ENCODE data around the gene YIPF1.
A peak's percentile ranks its signal among the peaks of the same experiment; 100 is the strongest.
"Not testable (repeated sequence)": the region's sequence is repeated elsewhere in the genome, so short reads cannot be mapped to it uniquely, and the experiment has no call there.

The YIPF1 gene

DNA sequence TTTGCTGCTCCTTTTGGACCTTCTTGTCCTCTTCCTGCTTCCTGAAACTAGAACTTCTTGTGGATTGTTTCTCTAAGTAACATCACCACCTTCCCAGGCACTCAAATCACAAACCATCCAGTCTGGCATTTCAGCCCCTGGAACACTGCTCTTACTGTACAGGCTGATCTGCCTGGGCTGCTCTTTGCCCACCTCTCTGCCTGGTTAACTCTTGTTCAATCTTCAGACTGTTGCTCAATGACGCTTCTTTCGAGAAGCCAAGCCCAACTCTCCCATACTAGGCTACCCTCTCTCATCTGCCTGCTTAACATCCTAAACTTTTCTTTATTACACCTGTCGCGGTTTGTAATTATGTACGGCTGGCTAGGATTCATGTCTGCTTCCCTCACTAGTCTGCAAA is 5.0 kb upstream of the YIPF1 start:
- DNase-seq (ENCODE audit: low spot score): no peak

DNA sequence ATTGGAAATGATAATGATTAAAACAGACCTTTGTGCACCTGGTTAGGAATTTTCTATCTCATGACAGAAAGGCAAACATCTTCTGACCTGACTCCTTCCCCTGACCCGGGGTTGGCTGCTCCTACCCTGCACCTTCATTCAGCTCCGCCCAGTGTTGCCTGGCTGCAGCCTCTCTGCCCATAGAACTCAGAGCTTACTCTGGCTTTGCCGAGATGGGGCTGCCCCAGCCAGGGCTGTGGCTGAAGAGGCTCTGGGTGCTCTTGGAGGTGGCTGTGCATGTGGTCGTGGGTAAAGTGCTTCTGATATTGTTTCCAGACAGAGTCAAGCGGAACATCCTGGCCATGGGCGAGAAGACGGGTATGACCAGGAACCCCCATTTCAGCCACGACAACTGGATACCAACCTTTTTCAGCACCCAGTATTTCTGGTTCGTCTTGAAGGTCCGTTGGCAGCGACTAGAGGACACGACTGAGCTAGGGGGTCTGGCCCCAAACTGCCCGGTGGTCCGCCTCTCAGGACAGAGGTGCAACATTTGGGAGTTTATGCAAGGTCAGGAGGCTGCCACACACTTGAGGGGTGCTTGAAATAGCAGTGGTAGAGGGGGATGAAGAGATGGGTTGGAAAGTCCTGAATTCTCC is 4.5 kb upstream of the YIPF1 start, which contains the start of gene DIO1:
Gene DIO1 (plus strand): TSS at position 189 of the 638 bp plus-strand sequence. CDS start 24 bp downstream, at position 213.
- DNase-seq (ENCODE audit: low spot score): no peak

DNA sequence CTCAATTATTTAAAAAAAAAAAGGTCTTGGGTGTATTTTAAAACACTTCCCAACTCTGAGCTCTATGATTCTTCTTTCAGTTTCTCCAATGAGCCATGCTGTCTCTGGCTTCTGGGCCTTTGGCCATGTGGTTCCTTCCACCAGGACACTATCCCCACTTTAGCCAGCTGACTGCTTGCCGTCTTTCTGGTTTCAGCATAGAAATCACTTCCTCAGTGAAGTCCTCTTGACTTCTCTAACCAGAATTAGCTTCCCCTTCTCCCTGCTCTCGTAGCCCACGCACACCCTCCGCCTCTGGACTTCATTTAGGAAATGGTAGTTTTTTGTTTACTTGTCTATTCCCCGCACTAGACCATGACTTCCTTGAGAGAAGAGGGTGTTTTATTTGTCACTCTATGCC is 3.3 kb upstream of the YIPF1 start:
- DNase-seq (ENCODE audit: low spot score): no peak

- DNase-seq (ENCODE audit: low spot score): no peak
Observed at GRCh38 chr1:53891678-53892077, 2.1 kb upstream of the YIPF1 start.

DNA sequence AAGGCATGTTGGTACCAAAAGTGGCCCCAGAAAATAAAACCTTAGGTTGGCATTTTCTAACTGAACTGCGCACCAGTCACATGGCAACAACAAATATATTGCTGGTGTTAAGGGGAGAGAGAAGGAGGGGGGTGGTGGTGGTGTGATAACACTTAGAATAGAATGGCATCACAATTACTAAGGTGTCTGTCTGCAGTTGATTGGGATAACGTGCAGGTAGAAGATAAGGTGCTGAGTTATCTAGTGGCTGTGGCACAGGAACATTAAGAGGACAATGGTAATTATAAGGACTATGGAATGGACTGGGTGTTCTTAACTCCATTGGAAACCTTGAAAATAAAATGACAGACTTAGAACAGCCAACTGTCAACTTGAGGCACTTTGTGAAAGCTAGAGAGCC is 1.4 kb upstream of the YIPF1 start:
- no peak for DNase-seq (ENCODE audit: low spot score)

DNA sequence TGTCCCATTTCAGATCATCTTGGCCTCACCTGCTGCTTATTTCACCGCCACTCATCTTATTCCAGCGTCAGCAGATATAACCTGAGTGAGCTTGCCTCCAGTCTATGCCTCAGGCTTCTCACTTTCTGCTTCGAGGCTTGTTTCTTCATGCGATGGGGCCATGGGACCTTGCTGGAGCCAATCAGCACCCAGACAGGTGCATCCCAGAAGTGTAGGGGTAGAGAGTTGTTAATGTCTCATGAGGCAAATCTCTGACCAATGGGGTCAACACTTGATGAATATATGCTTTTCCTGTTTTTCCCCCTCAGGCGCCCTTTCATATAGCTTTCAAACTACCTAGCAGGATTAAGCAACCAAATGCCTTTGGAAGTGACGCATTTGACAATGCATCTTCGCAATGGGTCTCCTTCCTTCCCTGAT is 935 bp upstream of the YIPF1 start:
- no peak for DNase-seq (ENCODE audit: low spot score)

DNA sequence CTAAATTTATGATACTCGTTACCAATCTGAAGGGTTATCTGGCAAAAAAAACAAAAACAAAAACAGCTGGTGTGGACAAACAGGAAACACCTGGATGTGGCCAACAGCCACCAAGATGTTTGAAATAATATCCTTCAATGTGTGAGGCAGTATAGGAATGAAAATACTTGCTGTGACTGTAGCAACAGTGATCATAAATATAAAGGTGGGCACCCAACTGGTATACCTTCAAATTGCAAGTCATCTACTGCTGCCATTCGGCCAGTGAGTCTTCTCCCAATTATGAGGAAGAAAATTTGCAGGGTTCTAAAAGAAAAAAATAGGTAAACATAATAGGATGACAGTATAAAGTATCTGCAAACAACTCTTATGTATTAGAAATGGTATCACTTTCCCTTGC is 916 bp downstream of the YIPF1 start:
- no peak for DNase-seq (ENCODE audit: low spot score)

DNA sequence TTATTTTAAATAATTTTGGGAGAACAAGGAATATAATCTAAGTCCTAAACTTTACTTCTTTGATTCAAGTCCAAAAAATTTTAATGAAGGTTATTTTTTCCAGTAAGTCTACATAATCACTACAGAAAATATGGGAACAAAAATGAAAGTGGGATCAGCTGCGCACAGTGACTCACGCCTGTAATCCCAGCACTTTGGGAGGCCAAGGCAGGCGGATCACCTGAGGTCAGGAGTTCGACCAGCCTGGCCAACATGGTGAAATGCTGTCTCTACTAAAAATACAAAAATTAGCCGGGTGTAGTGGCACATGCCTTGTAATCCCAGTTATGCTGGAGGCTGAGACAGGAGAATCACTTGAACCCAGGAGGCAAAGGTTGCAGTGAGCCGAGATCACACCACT is 6.0 kb downstream of the YIPF1 start:
- not testable (repeated sequence) for DNase-seq (ENCODE audit: low spot score)

DNA sequence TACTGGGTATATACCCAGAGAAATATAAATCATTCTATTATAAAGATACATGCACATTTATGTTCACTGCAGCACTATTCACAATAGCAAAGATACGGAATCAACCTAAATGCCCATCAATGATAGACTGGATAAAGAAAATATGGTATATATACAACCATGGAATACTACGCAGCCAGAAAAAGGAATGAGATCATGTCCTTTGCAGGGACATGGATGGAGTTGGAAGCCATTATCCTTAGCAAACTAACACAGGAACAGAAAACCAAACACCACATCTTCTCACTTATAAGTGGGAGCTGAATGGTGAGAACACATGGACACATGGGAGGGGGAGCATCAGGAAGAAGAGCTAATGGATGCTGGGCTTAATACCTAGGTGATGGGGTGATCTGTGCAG is 7.7 kb downstream of the YIPF1 start:
- DNase-seq (ENCODE audit: low spot score): not testable (repeated sequence)

GRCh38 chr1:53878492-53879105 is 11.0 kb downstream of the YIPF1 start:
- no peak for DNase-seq (ENCODE audit: low spot score)

GRCh38 chr1:53875150-53875549 is 14.4 kb downstream of the YIPF1 start:
- DNase-seq (ENCODE audit: low spot score): not testable (repeated sequence)

- DNase-seq (ENCODE audit: low spot score): no peak
Observed at GRCh38 chr1:53871773-53872484, 17.7 kb downstream of the YIPF1 start.

DNA sequence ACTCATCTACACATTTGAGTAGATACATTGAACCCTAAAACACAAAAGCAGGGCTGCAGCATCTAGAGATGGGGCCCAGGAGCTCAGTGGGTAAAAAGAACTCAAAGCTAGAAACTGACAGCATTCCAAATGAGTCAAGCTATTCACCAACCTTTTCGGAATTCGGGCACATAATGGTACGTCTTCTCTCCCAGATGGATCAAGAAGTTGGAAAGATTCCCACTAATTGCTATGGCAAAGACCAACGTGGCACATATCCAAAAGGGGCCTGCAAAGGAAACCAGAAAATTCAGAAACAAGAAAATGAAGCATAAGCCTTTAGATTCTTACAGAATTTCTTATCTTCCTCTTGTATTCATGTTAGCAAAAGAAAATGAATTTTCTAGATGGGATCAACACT is 18.4 kb downstream of the YIPF1 start:
- no peak for DNase-seq (ENCODE audit: low spot score)

GRCh38 chr1:53869454-53870117 is 20.0 kb downstream of the YIPF1 start:
- DNase-seq (ENCODE audit: low spot score): no peak

DNA sequence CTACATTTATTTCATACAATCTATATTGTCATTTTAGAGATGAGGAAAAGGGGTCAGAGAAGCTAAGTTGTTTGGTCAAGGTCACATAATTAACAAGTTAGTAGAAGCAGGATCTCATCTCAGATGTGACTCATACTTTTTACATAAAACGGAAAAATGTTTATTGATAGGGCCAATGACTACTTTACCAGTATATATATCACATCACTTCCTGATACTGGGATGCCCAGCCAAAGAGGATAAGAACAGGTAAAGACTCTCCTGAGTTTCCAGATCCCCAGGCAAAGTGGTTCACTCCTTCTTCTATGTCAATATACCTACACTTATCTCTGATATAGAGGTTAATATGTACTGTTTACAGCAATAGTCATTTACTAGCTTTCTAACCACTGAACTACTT is 21.0 kb downstream of the YIPF1 start:
- DNase-seq (ENCODE audit: low spot score): no peak

- DNase-seq (ENCODE audit: low spot score): no peak
Observed at GRCh38 chr1:53862507-53862906, 27.1 kb downstream of the YIPF1 start.

GRCh38 chr1:53860967-53861411 is 28.6 kb downstream of the YIPF1 start:
- DNase-seq (ENCODE audit: low spot score): peak; percentile 52

DNA sequence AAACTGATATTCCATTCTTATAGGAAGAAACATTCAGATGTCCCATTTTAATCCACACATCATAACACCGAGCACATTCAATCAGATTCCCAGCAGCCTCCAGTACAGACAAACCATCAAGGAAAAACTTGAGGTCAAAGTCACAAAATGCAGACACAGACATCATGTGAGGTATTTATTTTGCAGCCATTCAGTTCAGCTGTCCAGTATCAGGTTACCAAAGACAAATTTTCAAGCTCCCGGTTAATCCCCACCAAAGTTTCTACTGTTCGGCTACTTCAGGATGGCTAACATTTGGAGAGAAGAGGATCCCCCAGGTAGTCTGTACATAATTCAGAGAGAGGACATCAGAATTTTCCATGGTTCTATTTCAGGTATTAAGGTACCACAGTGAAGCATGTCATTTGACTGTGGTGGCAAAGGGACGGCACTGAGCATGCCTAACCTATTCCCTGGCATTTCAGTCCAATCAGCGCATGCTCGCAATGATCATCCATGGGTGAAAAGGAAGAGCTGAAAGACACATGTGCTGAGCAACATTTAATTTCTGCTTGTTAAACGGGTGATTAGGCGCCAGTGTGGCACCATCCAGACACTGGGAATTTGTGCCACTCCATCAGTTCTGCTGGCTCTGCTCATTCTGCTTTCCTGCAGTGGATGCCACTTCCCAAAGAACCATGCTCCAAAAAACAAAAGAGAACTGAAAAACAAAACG is 37.9 kb downstream of the YIPF1 start:
- no peak for DNase-seq (ENCODE audit: low spot score)

- DNase-seq (ENCODE audit: low spot score): no peak
Observed at GRCh38 chr1:53850082-53850673, 39.4 kb downstream of the YIPF1 start.

DNA sequence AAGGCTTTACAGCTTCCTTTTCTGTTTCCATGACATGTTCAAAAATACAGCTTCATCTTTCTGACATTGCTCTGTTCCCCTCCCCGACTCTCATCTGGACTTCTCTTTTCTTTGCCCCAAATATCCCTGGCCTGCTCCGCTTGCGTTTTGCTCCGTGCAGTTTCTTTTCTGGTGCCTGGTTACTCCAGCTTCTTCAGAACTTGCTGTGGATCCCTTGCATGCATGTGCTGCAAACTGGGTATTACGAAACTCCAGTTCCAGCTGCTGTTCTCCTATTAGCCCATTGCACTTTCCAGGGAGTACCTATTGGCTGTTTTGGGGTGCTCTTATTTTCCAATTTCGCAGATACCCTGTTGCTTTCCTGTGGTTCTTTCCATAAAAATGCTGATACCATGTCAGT is 41.6 kb downstream of the YIPF1 start:
- no peak for DNase-seq (ENCODE audit: low spot score)

GRCh38 chr1:53842347-53842746 is 47.2 kb downstream of the YIPF1 start:
- no peak for DNase-seq (ENCODE audit: low spot score)

DNA sequence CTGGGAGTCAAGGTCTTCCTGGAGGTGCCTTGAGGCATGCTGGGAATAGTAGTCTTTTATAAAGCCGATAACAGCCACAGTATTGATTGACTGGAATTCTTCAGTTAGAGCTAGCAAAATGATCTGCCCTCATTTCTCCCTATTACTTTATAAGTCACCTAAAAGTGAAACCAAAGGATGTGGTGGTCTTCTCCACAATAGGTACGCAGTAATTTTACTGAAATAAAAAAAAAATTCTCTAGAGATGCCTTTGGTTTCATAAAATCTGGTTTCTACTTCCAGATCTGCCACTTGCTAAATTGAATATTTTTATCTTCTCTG is 51.0 kb downstream of the YIPF1 start:
- no peak for DNase-seq (ENCODE audit: low spot score)

Measured in HuH-7 (cell line).